GM23338 (cell line): ENCODE data around the gene WSCD2. TPM values are rescaled to one million over a fixed set of nuclear protein-coding genes. Genes with fewer than 3 reads are reported as not detected.

Experiments used
- ATAC-seq: fragments of 200-7000 bp; cut with Tn5 transposase; 3 replicates; pipeline ENCODE4 v1.9.1; 2020
- DNase-seq: peaks from one replicate; pipeline ENCODE4 v3.0.0-alpha.2; 2015; ENCODE audit warnings: low spot score
- H2AFZ ChIP-seq: fragments of 200-600 bp; sonication (generic); 2 replicates; pipeline ENCODE4 v1.8.0; 2016; ENCODE audit warnings: antibody characterized with exemption, mild to moderate bottlenecking, moderate library complexity
- H3F3A ChIP-seq: fragments of 200-600 bp; sonication (generic); replicated peaks from 2 replicates; pipeline ENCODE4 v1.8.0; 2017; ENCODE audit warnings: antibody characterized with exemption, mixed run types, low read depth
- H3K27ac ChIP-seq: fragments of 200-600 bp; sonication (generic); 2 replicates; pipeline ENCODE4 v1.6.1; 2016; ENCODE audit warnings: low read depth
- H3K27me3 ChIP-seq: fragments of 200-600 bp; sonication (generic); 2 replicates; pipeline ENCODE4 v1.8.0; 2016; ENCODE audit warnings: mild to moderate bottlenecking, mixed run types, moderate library complexity; ENCODE audit not compliant: insufficient read depth
- H3K36me3 ChIP-seq: fragments of 200-600 bp; sonication (generic); 2 replicates; pipeline ENCODE4 v1.8.0; 2016; ENCODE audit warnings: mild to moderate bottlenecking; ENCODE audit not compliant: insufficient read depth
- H3K4me1 ChIP-seq: fragments of 200-600 bp; sonication (generic); 2 replicates; pipeline ENCODE4 v1.8.0; 2016; ENCODE audit warnings: mild to moderate bottlenecking, moderate library complexity; ENCODE audit not compliant: insufficient read depth
- H3K4me2 ChIP-seq: fragments of 200-600 bp; sonication (generic); 2 replicates; pipeline ENCODE4 v1.7.1; 2017; ENCODE audit warnings: mixed run types
- H3K4me3 ChIP-seq: fragments of 200-600 bp; sonication (generic); 2 replicates; pipeline ENCODE4 v1.6.1; 2016; ENCODE audit warnings: mixed run types
- H3K79me2 ChIP-seq: fragments of 200-600 bp; sonication (generic); replicated peaks from 2 replicates; pipeline ENCODE4 v1.8.0; 2017; ENCODE audit warnings: mild to moderate bottlenecking; ENCODE audit not compliant: insufficient read depth
- H3K9me2 ChIP-seq: fragments of 200-600 bp; sonication (generic); 2 replicates; pipeline ENCODE4 v1.8.0; 2017; ENCODE audit not compliant: insufficient read depth
- H4K20me1 ChIP-seq: fragments of 200-600 bp; sonication (generic); replicated peaks from 2 replicates; pipeline ENCODE4 v1.8.0; 2017; ENCODE audit warnings: mild to moderate bottlenecking; ENCODE audit not compliant: insufficient read depth
- H3K27ac Mint-ChIP-seq: 2 replicates; pipeline ENCODE4 v1.8.0; 2020; ENCODE audit warnings: inconsistent platforms, mild to moderate bottlenecking, moderate library complexity, mixed read lengths
- H3K27me3 Mint-ChIP-seq: 3 replicates; pipeline ENCODE4 v1.8.0; 2022; ENCODE audit warnings: low read depth, mild to moderate bottlenecking, moderate library complexity, mixed read lengths, inconsistent platforms; ENCODE audit not compliant: insufficient read depth, poor library complexity
- H3K36me3 Mint-ChIP-seq: 3 replicates; pipeline ENCODE4 v1.8.0; 2021; ENCODE audit warnings: low read depth, mild to moderate bottlenecking, inconsistent platforms, moderate library complexity, mixed read lengths
- H3K4me1 Mint-ChIP-seq: 3 replicates; pipeline ENCODE4 v1.8.0; 2020; ENCODE audit warnings: mild to moderate bottlenecking, inconsistent platforms, mixed read lengths
- H3K4me3 Mint-ChIP-seq: 3 replicates; pipeline ENCODE4 v1.8.0; 2021; ENCODE audit warnings: moderate library complexity, mild to moderate bottlenecking, inconsistent platforms, mixed read lengths
- H3K9me3 Mint-ChIP-seq: 3 replicates; pipeline ENCODE4 v1.8.0; 2020; ENCODE audit warnings: moderate library complexity, mild to moderate bottlenecking, inconsistent platforms, mixed read lengths
- CTCF ChIP-seq, 2 experiments: fragments of 200-600 bp in 1 of 2; sonication (generic) in 1 of 2; conservative IDR thresholded peaks; 2 replicates each; pipeline versions ENCODE4 v1.5.1 to v1.6.1; 2016 to 2017; ENCODE audit warnings: antibody characterized with exemption in 2 of 2, low read depth in 2 of 2, mild to moderate bottlenecking in 2 of 2, moderate library complexity in 1 of 2
- EZH2 ChIP-seq: fragments of 200-600 bp; sonication (generic); IDR thresholded peaks from one replicate; pipeline ENCODE4 v1.8.0; 2017; ENCODE audit warnings: antibody characterized with exemption, mild to moderate bottlenecking, low read depth; ENCODE audit not compliant: unreplicated experiment
- JUNB ChIP-seq: IDR thresholded peaks from one replicate; pipeline ENCODE4 v1.6.1; 2016; ENCODE audit warnings: antibody characterized with exemption; ENCODE audit not compliant: unreplicated experiment
- NANOG ChIP-seq: IDR thresholded peaks from 2 replicates; pipeline ENCODE4 v1.6.1; 2016; ENCODE audit warnings: antibody characterized with exemption, borderline replicate concordance
- REST ChIP-seq: IDR thresholded peaks from one replicate; pipeline ENCODE4 v1.6.1; 2018; ENCODE audit warnings: antibody characterized with exemption; ENCODE audit not compliant: unreplicated experiment
- ZNF114 ChIP-seq: fragments of 250-450 bp; sonication (Bioruptor Pico); IDR thresholded peaks from 2 replicates; pipeline ENCODE4 v1.5.0; 2020; ENCODE audit warnings: mild to moderate bottlenecking, moderate library complexity
- long read RNA-seq: library from polyadenylated mRNA; unstranded; transcript quantifications from one replicate; pipeline ENCODE4 v2.0.0, GENCODE V29; 2020; ENCODE audit not compliant: unreplicated experiment
- polyA plus RNA-seq: library from polyadenylated mRNA; unstranded; fragments of >200 nt; fragmentation: Nextera tagmentation; extraction: Ambion mirVana; gene quantifications from 2 replicates; pipeline ENCODE4 v1.2.1, GENCODE V29; 2016
- total RNA-seq: library from RNA; depleted of rRNA; stranded (reverse); fragments of >200 nt; shearing (Covaris generic); gene quantifications from 2 replicates; pipeline ENCODE4 v1.2.3, GENCODE V29; 2014; rRNA removed

The WSCD2 gene
- total RNA-seq (0.58 and 3.1 TPM in 2 replicates), polyA plus RNA-seq (0.66 and 1.6 TPM in 2 replicates)
- long read RNA-seq, partial matches to known transcripts, result 1 of 3 reads
- long read RNA-seq, other reads (novel, unspliced or antisense), result 2 of 3 reads

GRCh38 chr12:108129017-108129812 lies at the start of gene WSCD2:
Gene WSCD2 (plus strand): TSS chr12:108129288. CDS start chr12:108195833, 66,545 bp downstream.
- peak within 1 kb of the TSS; percentile 58 for H3K4me3 Mint-ChIP-seq
- H3K36me3 Mint-ChIP-seq, result no peaks in the 10 kb centered on the region
- peaks cover 6% of the 10 kb centered on the region; the same call in 1 of the 2 replicates for H3K4me1 ChIP-seq
- H4K20me1 ChIP-seq, result no peaks in the 10 kb centered on the region
- no peaks in the 10 kb centered on the region for H3K79me2 ChIP-seq
- H3K4me2 ChIP-seq, result peak within 1 kb of the TSS; percentile 95
- peak within 1 kb of the TSS; percentile 86 for H3K4me3 ChIP-seq
- H3K27ac Mint-ChIP-seq, result no peak within 1 kb of the TSS
- H3K27me3 Mint-ChIP-seq, result peaks cover 14% of the 10 kb centered on the region
- H2AFZ ChIP-seq, result peak within 1 kb of the TSS; percentile 100
- no peaks in the 10 kb centered on the region for H3K9me3 Mint-ChIP-seq
- DNase-seq, result peak; percentile 92
- peak; percentile 90 for ATAC-seq
- peaks cover 16% of the 10 kb centered on the region for H3K4me1 Mint-ChIP-seq
- H3K27ac ChIP-seq, result no peak within 1 kb of the TSS
- H3K36me3 ChIP-seq, result no peaks in the 10 kb centered on the region
- H3F3A ChIP-seq, result 0 out of 2 replicates have a peak, but pooled peaks cover 5% of the 10 kb centered on the region
- no peak for TF ChIP-seq JUNB
- TF ChIP-seq CTCF (conservative IDR thresholded peaks at IDR 0.05; ENCODE audit: low read depth in 2 of 2), result peak; percentile 36 to 55; a peak in 3 of 4 replicates
- H3K27me3 ChIP-seq, result peaks cover 26% of the 10 kb centered on the region
- H3K9me2 ChIP-seq, result no peaks in the 10 kb centered on the region

- H3K27ac Mint-ChIP-seq, result no peak overlapping the region
- Histone ChIP-seq H3K4me3 (no peak overlapping the region), H3K4me2 (no peak overlapping the region), H3F3A (no peaks in the 10 kb centered on the region), H3K27ac (no peak overlapping the region), H3K4me1 (no peaks in the 10 kb centered on the region; the same call in 1 of the 2 replicates), H3K36me3 (no peaks in the 10 kb centered on the region), H2AFZ (no peak overlapping the region), H4K20me1 (no peaks in the 10 kb centered on the region), H3K79me2 (no peaks in the 10 kb centered on the region), H3K27me3 (no peaks in the 10 kb centered on the region), H3K9me2 (no peaks in the 10 kb centered on the region)
- no peaks in the 10 kb centered on the region for H3K36me3 Mint-ChIP-seq
- DNase-seq (no peak), ATAC-seq (no peak)
- no peak overlapping the region for H3K4me3 Mint-ChIP-seq
- H3K27me3 Mint-ChIP-seq, result no peaks in the 10 kb centered on the region
- peaks cover 10% of the 10 kb centered on the region; the same call in 1 of the 3 replicates for H3K9me3 Mint-ChIP-seq
- peaks cover 7% of the 10 kb centered on the region; the same call in 2 of the 3 replicates for H3K4me1 Mint-ChIP-seq
- no peak for TF ChIP-seq CTCF (conservative IDR thresholded peaks at IDR 0.05; ENCODE audit: low read depth in 2 of 2)
- no peak for TF ChIP-seq EZH2
- TF ChIP-seq REST, result no peak
- no peak for TF ChIP-seq ZNF114 (CRISPR knock-in tag)
- no peak for TF ChIP-seq NANOG
Observed at GRCh38 chr12:108079721-108080120, 49.4 kb upstream of the WSCD2 start.
